Measurements from ENCODE around the gene GPRIN3.
"Not testable (repeated sequence)": the region's sequence is repeated elsewhere in the genome, so short reads cannot be mapped to it uniquely, and the experiment has no call there.

Gene GPRIN3

GRCh38 chr4:89288430-89288829 is 19.2 kb downstream of the GPRIN3 start:
- DNase-seq = no peak

GRCh38 chr4:89287945-89288344 is 19.7 kb downstream of the GPRIN3 start:
- no peak for DNase-seq

GRCh38 chr4:89285745-89286144 is 21.9 kb downstream of the GPRIN3 start:
- DNase-seq = no peak

- no peak for DNase-seq
Observed at GRCh38 chr4:89284828-89285227, 22.8 kb downstream of the GPRIN3 start.

GRCh38 chr4:89284020-89284424 is 23.6 kb downstream of the GPRIN3 start:
- no peak for DNase-seq

- no peak for DNase-seq
Observed at GRCh38 chr4:89283226-89284009, 24.2 kb downstream of the GPRIN3 start.

GRCh38 chr4:89279385-89279784 is 28.2 kb downstream of the GPRIN3 start:
- DNase-seq = no peak

- no peak for DNase-seq
Observed at GRCh38 chr4:89277412-89277811, 30.2 kb downstream of the GPRIN3 start.

- no peak for DNase-seq
Observed at GRCh38 chr4:89276296-89276695, 31.3 kb downstream of the GPRIN3 start.

GRCh38 chr4:89275587-89275986 is 32.0 kb downstream of the GPRIN3 start:
- DNase-seq = no peak

- DNase-seq = no peak
Observed at GRCh38 chr4:89273741-89274141, 33.9 kb downstream of the GPRIN3 start.

GRCh38 chr4:89270792-89271191 is 36.8 kb downstream of the GPRIN3 start:
- no peak for DNase-seq

- DNase-seq = no peak
Observed at GRCh38 chr4:89269121-89269666, 38.4 kb downstream of the GPRIN3 start.

- no peak for DNase-seq
Observed at GRCh38 chr4:89268679-89269078, 38.9 kb downstream of the GPRIN3 start.

- DNase-seq = no peak
Observed at GRCh38 chr4:89267846-89268245, 39.8 kb downstream of the GPRIN3 start.

GRCh38 chr4:89267392-89267791 is 40.2 kb downstream of the GPRIN3 start:
- DNase-seq = no peak

GRCh38 chr4:89266128-89266527 is 41.5 kb downstream of the GPRIN3 start:
- DNase-seq = no peak

- no peak for DNase-seq
Observed at GRCh38 chr4:89263265-89263664, 44.3 kb downstream of the GPRIN3 start.

- peak; percentile 27 for DNase-seq
Observed at GRCh38 chr4:89259301-89260028, 48.1 kb downstream of the GPRIN3 start.

GRCh38 chr4:89258506-89258905 is 49.1 kb downstream of the GPRIN3 start:
- no peak for DNase-seq

GRCh38 chr4:89257376-89257775 is 50.2 kb downstream of the GPRIN3 start:
- DNase-seq = no peak

- no peak for DNase-seq
Observed at GRCh38 chr4:89256203-89256800, 51.3 kb downstream of the GPRIN3 start.

GRCh38 chr4:89254847-89255246 is 52.8 kb downstream of the GPRIN3 start:
- DNase-seq = no peak

GRCh38 chr4:89254347-89254746 is 53.3 kb downstream of the GPRIN3 start:
- DNase-seq = not testable (repeated sequence)
